HG03135 (cell line): ENCODE results near the gene OR13F1.
"Not testable (repeated sequence)": the region's sequence is repeated elsewhere in the genome, so short reads cannot be mapped to it uniquely, and the experiment has no call there.

Experiments
- ATAC-seq: cut with Tn5 transposase; IDR thresholded peaks from one replicate; pipeline ENCODE4 v1.9.1; 2021; ENCODE audit warnings: mild to moderate bottlenecking, moderate library complexity; ENCODE audit not compliant: unreplicated experiment

Gene OR13F1

GRCh38 chr9:104503963-104504362 is at the start of gene OR13F1:
OR13F1 (plus strand) TSS chr9:104504263; CDS start chr9:104504263, 0 bp downstream.
- ATAC-seq = no peak

- no peak for ATAC-seq
These were observed 47.2 kb upstream of the OR13F1 start for GRCh38 chr9:104456831-104457230.

- ATAC-seq = no peak
These were observed 40.2 kb upstream of the OR13F1 start for GRCh38 chr9:104463864-104464263.

- no peak for ATAC-seq
These were observed 35.8 kb upstream of the OR13F1 start for GRCh38 chr9:104468261-104468660.

DNA sequence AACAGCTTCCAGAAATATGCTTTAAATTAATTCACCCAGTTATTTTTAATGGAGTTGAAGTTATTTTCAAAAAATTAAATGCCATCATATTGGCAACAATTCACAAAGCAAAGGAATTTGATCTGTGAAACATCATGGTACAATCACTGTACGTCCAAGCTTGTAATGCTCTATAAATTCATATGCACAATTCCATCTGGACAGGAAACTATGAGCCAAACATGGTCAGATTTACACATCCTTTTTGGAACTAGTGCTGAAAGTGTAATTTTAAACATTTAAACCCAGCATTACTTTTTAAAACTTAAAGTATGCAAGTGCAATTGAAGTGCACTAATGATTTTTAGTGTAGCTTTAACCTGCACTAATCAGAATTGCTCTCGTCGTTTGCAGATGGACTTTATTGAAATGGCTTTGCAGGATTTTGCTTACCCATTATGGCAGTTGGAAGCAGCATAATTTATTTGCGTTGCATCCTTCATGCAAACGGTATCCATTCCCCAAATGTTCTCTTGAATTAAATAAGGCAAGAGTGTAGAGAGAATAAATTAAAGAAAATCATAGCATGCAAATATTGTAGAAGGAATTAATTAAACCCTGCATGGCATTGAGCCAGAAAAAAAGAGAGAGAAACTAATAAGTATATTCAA is 21.0 kb upstream of the OR13F1 start:
- no peak for ATAC-seq

DNA sequence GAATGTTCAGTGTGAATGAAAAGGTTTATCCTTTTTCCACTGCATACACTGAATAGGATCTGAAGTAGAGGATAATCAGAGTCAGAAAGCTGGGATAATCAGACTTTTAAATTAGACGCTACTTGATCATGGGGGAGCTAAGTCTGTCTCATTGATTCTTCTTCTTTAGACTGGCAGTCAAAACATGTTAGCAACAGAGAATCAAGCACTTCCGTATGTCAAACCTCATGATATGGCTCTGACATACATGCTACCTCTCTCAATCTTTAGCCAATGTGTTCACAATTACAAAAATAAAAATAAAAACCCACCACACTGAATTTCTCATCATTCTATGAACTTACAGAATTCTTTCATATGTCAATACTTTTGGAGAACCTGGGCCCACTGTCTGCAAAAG is 19.0 kb upstream of the OR13F1 start:
- ATAC-seq = no peak

DNA sequence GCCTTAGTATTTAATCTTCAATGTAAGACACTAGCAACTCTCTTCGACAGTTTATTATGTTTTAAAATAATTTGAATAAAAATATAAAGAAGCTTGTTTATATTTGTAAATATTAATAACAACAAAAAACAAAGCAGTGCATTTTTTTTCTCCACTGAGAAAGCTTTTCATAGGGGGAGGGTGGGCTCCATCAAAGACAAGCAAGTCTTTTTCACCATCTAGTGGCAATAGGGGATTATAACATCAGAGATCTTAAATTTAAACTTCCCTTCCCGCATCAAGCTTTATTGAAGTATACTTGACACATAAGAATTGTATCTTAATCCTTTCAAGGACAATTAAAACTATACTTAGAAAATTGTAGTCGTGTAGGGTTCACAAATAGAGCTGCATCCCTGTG is 9.3 kb upstream of the OR13F1 start:
- ATAC-seq = no peak

DNA sequence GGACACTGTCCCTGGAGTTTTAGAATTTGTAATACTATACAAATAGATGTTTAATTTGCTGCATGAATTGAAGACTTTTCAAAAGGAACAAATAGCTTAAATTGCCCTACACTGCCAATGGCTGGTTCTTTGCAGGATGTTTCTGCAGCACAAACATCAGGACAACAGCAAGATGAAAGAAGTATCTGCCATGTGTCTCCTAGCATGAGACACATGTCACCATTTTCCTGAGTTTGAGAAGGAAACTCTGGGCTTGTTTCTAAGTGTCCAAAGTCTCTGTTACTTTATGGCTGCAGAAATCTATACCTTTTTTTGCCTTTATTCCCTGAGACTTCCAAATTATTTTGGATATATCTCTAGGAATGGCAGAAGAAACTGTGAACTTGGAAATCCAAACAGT is 623 bp upstream of the OR13F1 start:
- ATAC-seq = no peak

DNA sequence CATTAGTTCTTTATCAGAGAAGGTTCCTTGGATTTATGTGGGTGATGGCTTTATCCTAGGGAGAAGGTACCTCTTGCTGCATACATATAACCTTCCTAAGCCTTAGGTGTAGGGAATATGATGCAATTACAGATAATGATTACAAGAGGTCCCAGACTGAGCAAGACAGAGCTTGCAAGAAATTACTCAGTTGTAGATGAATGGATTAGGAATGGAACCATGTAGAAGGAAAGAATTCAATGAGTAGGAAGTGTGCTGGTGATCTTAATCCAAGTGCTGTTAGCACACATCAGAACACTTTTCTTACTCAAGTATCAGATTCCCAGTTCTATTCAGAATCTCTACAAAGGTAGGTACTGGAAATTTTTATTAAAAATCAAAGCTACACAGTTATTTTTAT is 2.5 kb downstream of the OR13F1 start:
- ATAC-seq = no peak

- no peak for ATAC-seq
These were observed 10.8 kb downstream of the OR13F1 start for GRCh38 chr9:104514901-104515300.

DNA sequence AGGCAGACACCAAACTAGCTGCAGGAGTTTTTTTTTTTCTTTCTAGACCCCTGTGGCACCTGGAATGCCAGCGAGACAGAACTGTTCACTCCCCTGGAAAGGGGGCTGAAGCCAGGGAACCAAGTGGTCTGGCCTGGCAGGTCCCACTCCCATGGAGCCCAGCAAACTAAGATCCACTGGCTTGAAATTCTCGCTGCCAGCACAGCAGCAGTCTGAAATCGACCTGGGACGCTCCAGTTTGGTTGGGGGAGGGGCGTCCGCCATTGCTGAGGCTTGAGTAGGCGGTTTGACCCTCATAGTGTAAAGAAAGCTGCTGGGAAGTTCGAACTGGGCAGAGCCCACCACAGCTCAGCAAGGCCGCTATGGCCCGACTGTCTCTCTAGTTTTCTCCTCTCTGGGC is 16.2 kb downstream of the OR13F1 start:
- ATAC-seq = not testable (repeated sequence)

GRCh38 chr9:104527109-104527508 is 23.0 kb downstream of the OR13F1 start, which contains the start of gene OR13C4:
OR13C4 (minus strand) TSS chr9:104527209; CDS start chr9:104527209, 0 bp downstream.
- no peak for ATAC-seq

DNA sequence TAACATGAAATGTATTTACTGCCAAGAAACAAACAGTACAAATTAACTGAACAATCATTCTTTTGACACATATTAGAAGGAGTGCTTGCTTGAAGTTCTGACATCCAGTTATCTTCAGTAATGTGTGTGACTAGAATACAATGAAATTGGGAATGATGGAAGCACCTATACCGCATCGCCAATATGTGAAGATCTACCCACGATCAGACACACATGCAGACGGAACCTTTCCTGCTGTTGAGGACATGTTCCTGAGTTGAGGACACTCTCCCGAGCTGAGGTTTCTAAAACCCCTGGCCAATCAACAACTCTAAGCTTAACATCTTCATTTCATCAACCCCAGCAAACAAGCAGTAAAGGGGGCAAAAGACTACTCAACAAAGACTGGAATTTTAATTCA is 32.7 kb downstream of the OR13F1 start, which contains the start of gene OR13C3:
TSS of gene OR13C3 (minus strand) at position 101 of the 400 bp plus-strand sequence. CDS start 133 bp downstream, outside the sequence.
- no peak for ATAC-seq

- no peak for ATAC-seq
These were observed 35.2 kb downstream of the OR13F1 start for GRCh38 chr9:104539275-104539674.

DNA sequence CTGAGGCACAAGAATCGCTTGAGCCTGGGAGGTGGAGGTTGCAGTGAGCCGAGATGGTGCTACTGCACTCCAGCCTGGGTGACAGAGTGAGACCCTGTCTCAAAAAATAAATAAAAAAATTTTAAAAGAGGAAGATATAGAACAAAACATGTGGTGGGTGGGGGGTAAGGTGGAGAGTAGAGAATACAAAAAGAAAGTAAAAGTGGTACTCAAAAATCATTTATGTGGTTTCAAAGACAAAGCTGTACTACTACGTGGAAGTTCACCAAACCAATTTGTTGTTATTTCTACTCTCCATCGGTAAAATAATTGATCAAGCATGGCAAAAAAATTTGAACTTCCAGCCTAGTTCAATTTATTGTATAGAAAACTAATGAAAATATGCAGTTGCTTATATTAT is 40.6 kb downstream of the OR13F1 start:
- no peak for ATAC-seq

GRCh38 chr9:104553261-104553660 is 49.2 kb downstream of the OR13F1 start:
- ATAC-seq = no peak
